Measurements from ENCODE around the gene CD300LF. TPM values are rescaled to one million over a fixed set of nuclear protein-coding genes. Genes with fewer than 3 reads are reported as not detected.

Gene CD300LF
- total RNA-seq, 1 donor, result not detected

GRCh38 chr17:74759941-74760340 lies 47.2 kb upstream of the CD300LF start:
- H4K20me1 ChIP-seq (ENCODE audit: insufficient read depth, low read length), result peaks cover 21% of the 10 kb centered on the region
- peak; percentile 66 for DNase-seq (ENCODE audit: insufficient read length, low spot score, missing footprints)
- H3K9me3 ChIP-seq (ENCODE audit: low read depth, low read length), result no peaks in the 10 kb centered on the region
- no peak for TF ChIP-seq CTCF (IDR thresholded peaks at IDR 0.05; ENCODE audit: extremely low read depth, low read depth, low read length)
- no peaks in the 10 kb centered on the region for H3K27me3 ChIP-seq (ENCODE audit: insufficient read depth, low read length)
- H2AFZ ChIP-seq (ENCODE audit: low read length), result no peak overlapping the region
- no peak overlapping the region for H3K4me2 ChIP-seq (ENCODE audit: insufficient read depth, low read length)
- peaks cover 31% of the 10 kb centered on the region for H3K79me2 ChIP-seq (ENCODE audit: insufficient read depth, low read length)
- H3K36me3 ChIP-seq (ENCODE audit: insufficient read depth, low read length), result no peaks in the 10 kb centered on the region
- peaks cover 35% of the 10 kb centered on the region for H3K4me1 ChIP-seq (ENCODE audit: insufficient read depth, low read length)
- H3K27ac ChIP-seq (ENCODE audit: low read depth, low read length), result no peak overlapping the region
- no peak overlapping the region for H3K4me3 ChIP-seq (ENCODE audit: insufficient read depth, low read length)

GRCh38 chr17:74759243-74759801 lies 46.6 kb upstream of the CD300LF start:
- H3K79me2 ChIP-seq (ENCODE audit: insufficient read depth, low read length), result peaks cover 33% of the 10 kb centered on the region
- H4K20me1 ChIP-seq (ENCODE audit: insufficient read depth, low read length), result peaks cover 23% of the 10 kb centered on the region
- H2AFZ ChIP-seq (ENCODE audit: low read length), result no peak overlapping the region
- H3K4me2 ChIP-seq (ENCODE audit: insufficient read depth, low read length), result no peak overlapping the region
- H3K4me1 ChIP-seq (ENCODE audit: insufficient read depth, low read length), result peaks cover 35% of the 10 kb centered on the region
- DNase-seq (ENCODE audit: insufficient read length, low spot score, missing footprints), result peak; percentile 68
- no peak for TF ChIP-seq CTCF (IDR thresholded peaks at IDR 0.05; ENCODE audit: extremely low read depth, low read depth, low read length)
- H3K4me3 ChIP-seq (ENCODE audit: insufficient read depth, low read length), result no peak overlapping the region
- H3K27me3 ChIP-seq (ENCODE audit: insufficient read depth, low read length), result no peaks in the 10 kb centered on the region
- no peaks in the 10 kb centered on the region for H3K36me3 ChIP-seq (ENCODE audit: insufficient read depth, low read length)
- H3K27ac ChIP-seq (ENCODE audit: low read depth, low read length), result no peak overlapping the region
- no peaks in the 10 kb centered on the region for H3K9me3 ChIP-seq (ENCODE audit: low read depth, low read length)

GRCh38 chr17:74758848-74759168 lies 46.1 kb upstream of the CD300LF start:
- Histone ChIP-seq H3K4me1 (ENCODE audit: insufficient read depth, low read length) (peaks cover 35% of the 10 kb centered on the region), H3K4me2 (ENCODE audit: insufficient read depth, low read length) (peak overlapping the region; percentile 61)

More at GRCh38 chr17:74758848-74759168, 46.1 kb upstream of the CD300LF start:
- H3K36me3 ChIP-seq (ENCODE audit: insufficient read depth, low read length), result no peaks in the 10 kb centered on the region
- H4K20me1 ChIP-seq (ENCODE audit: insufficient read depth, low read length), result peaks cover 23% of the 10 kb centered on the region
- H3K27me3 ChIP-seq (ENCODE audit: insufficient read depth, low read length), result no peaks in the 10 kb centered on the region
- H3K4me3 ChIP-seq (ENCODE audit: insufficient read depth, low read length), result peak overlapping the region; percentile 25
- peak; percentile 98 for DNase-seq (ENCODE audit: insufficient read length, low spot score, missing footprints)
- H2AFZ ChIP-seq (ENCODE audit: low read length), result no peak overlapping the region
- peaks cover 33% of the 10 kb centered on the region for H3K79me2 ChIP-seq (ENCODE audit: insufficient read depth, low read length)
- no peaks in the 10 kb centered on the region for H3K9me3 ChIP-seq (ENCODE audit: low read depth, low read length)
- H3K27ac ChIP-seq (ENCODE audit: low read depth, low read length), result no peak overlapping the region
- TF ChIP-seq CTCF (IDR thresholded peaks at IDR 0.05; ENCODE audit: extremely low read depth, low read depth, low read length), result no peak
